ENCODE results near the gene FAHD2A. TPM values are rescaled to one million over a fixed set of nuclear protein-coding genes. Genes with fewer than 3 reads are reported as not detected.
"Not testable (repeated sequence)": the region's sequence is repeated elsewhere in the genome, so short reads cannot be mapped to it uniquely, and the experiment has no call there.

FAHD2A gene

DNA sequence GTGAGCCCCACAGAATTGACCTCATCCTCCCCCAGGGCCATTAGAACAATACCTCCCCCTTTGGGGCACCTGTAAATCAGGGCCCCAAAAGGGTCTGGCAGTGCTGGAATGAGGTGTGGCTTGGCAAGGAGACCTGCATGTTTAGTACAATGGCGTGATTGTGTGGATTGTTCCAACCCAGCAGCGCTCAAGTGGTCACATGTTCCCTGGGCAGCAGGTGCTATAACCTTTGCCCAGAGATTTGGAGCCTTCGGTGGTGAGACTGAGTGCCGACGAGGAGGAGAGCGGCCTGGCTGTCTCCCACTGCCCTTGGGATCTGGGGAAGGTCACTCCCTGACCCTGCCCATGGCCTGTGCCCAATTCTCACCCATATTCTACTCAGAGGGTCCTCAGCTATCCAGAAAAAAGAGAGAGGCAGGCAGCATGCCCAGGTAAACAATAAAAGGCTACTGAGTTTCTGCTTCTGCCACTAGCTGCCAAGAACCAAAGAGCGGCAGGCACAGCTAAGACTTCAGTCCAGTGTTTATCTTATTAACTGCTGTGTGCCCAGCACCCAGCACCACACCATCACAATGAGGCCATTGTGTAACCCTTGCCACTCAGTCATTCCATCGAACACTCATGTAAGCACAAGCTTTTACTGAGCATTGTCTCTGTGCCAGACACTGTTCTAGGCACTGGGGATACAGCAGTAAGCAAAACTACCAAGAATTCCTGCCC, 27.4 kb downstream of the FAHD2A start:
- not testable (repeated sequence) for H3K9ac ChIP-seq (ENCODE audit: low read depth, low read length); H3K36me3 ChIP-seq (ENCODE audit: insufficient read depth, low read length)

DNA sequence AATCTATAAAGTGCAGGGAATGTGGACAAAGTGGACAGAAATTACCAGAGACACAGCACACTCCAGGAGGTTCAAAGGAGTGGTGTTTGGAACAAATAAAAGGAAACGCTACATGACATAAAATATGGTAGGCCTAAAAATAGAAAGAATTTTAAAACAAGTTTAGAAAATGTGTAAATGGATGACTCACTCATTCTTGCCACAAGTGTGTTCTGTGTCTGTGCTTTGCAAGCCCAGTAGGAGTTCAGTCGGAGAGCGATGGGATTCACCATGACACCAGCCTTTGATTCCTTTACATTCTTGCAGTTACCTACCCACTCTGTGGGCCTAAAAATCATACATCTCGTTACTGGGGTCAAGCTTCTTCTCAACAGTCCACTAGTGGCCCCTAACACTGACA, 30.9 kb downstream of the FAHD2A start:
- not testable (repeated sequence) for H3K4me2 ChIP-seq (ENCODE audit: low read length); H3K9me3 ChIP-seq (replicated peaks; ENCODE audit: low read length); H3K27me3 ChIP-seq (ENCODE audit: control insufficient read depth, insufficient read depth, low read length); H3K4me1 ChIP-seq (ENCODE audit: control insufficient read depth, insufficient read depth, low read length); H3K4me3 ChIP-seq (ENCODE audit: low read length); H3K9ac ChIP-seq (ENCODE audit: low read depth, low read length); H3K36me3 ChIP-seq (ENCODE audit: insufficient read depth, low read length)

More for the DNA sequence above, 27.4 kb downstream of the FAHD2A start:
- H3K4me3 ChIP-seq (ENCODE audit: low read length); H3K27me3 ChIP-seq (ENCODE audit: control insufficient read depth, insufficient read depth, low read length); H3K9me3 ChIP-seq (replicated peaks; ENCODE audit: low read length); H3K4me1 ChIP-seq (ENCODE audit: control insufficient read depth, insufficient read depth, low read length); H3K4me2 ChIP-seq (ENCODE audit: low read length): not testable (repeated sequence)

- H3K4me3 ChIP-seq (ENCODE audit: low read length) = peak overlapping the region; percentile 32
- peak overlapping the region; percentile 75 for H3K9ac ChIP-seq (ENCODE audit: low read depth, low read length)
- not testable (repeated sequence) for H3K4me1 ChIP-seq (ENCODE audit: control insufficient read depth, insufficient read depth, low read length); H3K27me3 ChIP-seq (ENCODE audit: control insufficient read depth, insufficient read depth, low read length); H3K36me3 ChIP-seq (ENCODE audit: insufficient read depth, low read length); H3K9me3 ChIP-seq (replicated peaks; ENCODE audit: low read length)
- H3K4me2 ChIP-seq (ENCODE audit: low read length) = peak overlapping the region; percentile 32
Observed at GRCh38 chr2:95433973-95434372, 31.5 kb downstream of the FAHD2A start.

DNA sequence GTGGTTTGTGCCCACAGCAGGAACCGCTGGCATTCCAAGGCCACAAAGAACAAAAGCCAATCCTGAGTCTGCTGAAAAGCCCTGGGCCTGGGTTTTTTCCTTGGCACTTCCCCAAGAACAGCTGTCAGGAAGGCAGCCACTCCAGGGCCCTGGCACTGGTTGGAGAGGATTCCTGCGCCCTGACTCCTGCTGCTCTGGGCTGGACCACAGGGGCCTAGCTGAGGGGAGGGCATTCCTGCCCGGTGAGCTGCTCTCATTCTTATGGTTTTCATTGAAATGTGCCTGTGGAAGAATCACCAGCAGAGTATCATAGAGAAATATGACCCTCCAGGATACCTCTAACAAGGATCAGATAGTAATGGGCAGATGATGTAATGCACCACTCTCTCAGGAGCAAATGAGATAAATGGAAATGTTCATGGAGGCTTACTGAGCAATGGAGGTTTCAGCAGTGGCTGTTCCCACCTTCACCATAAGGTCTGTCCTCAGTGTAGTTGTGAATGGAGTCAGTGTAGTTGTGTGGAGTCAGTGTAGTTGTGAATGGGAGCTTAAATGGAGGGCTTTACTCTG, 32.1 kb downstream of the FAHD2A start:
- H3K9ac ChIP-seq (ENCODE audit: low read depth, low read length); H3K4me3 ChIP-seq (ENCODE audit: low read length); H3K36me3 ChIP-seq (ENCODE audit: insufficient read depth, low read length); H3K4me1 ChIP-seq (ENCODE audit: control insufficient read depth, insufficient read depth, low read length); H3K27me3 ChIP-seq (ENCODE audit: control insufficient read depth, insufficient read depth, low read length); H3K9me3 ChIP-seq (replicated peaks; ENCODE audit: low read length): not testable (repeated sequence)
- H3K4me2 ChIP-seq (ENCODE audit: low read length) = peak overlapping the region; percentile 40

DNA sequence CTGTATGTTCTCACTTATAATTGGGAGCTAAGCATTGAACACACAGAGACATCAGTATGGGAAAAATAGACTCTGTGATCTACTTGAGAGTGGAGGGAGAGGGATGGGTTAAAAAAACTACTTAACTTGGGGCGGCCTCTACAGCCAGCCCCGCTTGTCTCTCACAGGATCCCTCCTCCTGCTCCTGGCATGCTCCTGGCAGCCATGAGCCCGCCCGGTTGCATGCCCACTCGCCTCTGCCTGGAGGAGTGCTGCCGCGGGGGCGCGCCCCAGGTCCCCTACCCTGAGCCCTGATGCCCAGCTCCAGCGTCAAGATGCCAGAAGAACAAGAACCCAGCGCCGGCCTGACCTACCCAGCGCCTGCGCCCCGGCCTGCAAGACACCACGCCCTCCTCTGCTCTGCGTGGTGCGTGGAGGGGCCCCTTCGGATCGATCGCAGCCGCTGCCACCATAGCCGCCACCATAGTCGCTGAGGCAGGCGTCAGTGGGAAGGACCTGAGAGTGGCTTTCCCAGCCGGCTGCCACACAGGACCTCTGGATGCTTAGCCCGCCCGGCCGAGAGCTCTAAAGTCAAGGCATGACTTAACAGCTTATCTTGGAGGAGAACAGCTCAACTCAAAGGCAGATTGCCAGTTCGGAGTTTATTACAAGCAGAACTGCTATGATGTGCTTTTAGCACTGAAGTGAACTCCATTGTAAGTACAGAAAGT, 32.8 kb downstream of the FAHD2A start:
- not testable (repeated sequence) for H3K36me3 ChIP-seq (ENCODE audit: insufficient read depth, low read length); H3K27me3 ChIP-seq (ENCODE audit: control insufficient read depth, insufficient read depth, low read length); H3K9me3 ChIP-seq (replicated peaks; ENCODE audit: low read length); H3K4me2 ChIP-seq (ENCODE audit: low read length); H3K9ac ChIP-seq (ENCODE audit: low read depth, low read length); H3K4me1 ChIP-seq (ENCODE audit: control insufficient read depth, insufficient read depth, low read length); H3K4me3 ChIP-seq (ENCODE audit: low read length)

- not testable (repeated sequence) for H3K4me1 ChIP-seq (ENCODE audit: control insufficient read depth, insufficient read depth, low read length); H3K4me3 ChIP-seq (ENCODE audit: low read length)
Observed at GRCh38 chr2:95435872-95436209, 33.3 kb downstream of the FAHD2A start.

DNA sequence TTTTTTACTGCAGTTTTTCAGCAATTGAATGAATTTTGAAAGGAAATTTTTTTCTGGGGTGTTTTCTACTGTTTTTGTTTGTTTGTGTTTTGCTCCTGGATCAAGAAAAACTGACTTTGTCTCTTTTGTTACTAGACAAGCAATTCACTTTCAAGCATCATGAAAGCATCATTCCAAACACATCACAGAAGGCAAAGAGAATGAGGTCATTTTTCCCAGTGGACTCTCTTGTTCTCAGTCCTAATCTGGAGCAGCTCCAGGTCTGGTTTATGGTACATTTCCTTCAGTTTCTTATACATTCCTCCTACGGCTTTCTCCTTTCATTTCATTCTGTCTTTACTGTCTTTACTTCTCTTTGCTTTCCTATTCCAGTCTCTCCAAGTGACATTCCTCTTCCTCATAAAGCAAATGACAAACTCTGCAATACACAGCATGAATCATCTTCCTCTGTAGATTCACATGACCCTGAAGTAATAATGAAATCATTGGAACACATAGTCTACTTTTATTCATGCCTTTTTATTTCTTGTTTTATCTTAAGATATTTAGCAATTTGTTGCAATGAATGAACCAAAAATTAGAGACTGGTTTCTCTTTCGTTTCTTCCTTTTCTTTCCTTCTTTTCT, 40.1 kb downstream of the FAHD2A start:
- H3K27me3 ChIP-seq (ENCODE audit: control insufficient read depth, insufficient read depth, low read length); H3K9me3 ChIP-seq (replicated peaks; ENCODE audit: low read length); H3K4me3 ChIP-seq (ENCODE audit: low read length); H3K4me1 ChIP-seq (ENCODE audit: control insufficient read depth, insufficient read depth, low read length); H3K36me3 ChIP-seq (ENCODE audit: insufficient read depth, low read length); H3K4me2 ChIP-seq (ENCODE audit: low read length); H3K9ac ChIP-seq (ENCODE audit: low read depth, low read length): not testable (repeated sequence)

More at GRCh38 chr2:95435872-95436209, 33.3 kb downstream of the FAHD2A start:
- not testable (repeated sequence) for H3K9ac ChIP-seq (ENCODE audit: low read depth, low read length); H3K4me2 ChIP-seq (ENCODE audit: low read length); H3K36me3 ChIP-seq (ENCODE audit: insufficient read depth, low read length); H3K9me3 ChIP-seq (replicated peaks; ENCODE audit: low read length); H3K27me3 ChIP-seq (ENCODE audit: control insufficient read depth, insufficient read depth, low read length)

DNA sequence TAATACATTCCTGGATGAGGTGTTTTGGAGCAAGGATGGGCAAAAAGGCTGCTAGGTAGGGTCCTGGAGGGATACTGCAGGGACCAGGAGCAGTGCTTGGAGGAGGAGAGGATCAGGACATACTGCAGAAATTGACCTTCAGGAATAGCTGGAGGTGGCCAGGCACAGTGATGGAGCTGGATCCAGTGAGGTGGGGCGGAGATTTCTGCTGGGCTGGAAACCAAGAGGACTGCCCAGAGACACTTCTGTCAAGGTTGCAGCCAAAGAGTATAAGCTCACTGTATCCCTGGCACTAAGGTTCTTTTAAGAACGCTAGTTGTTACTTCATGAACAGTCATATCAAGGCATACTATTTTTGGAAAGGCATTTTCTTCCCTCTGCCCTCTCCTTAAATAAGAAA, 42.8 kb downstream of the FAHD2A start:
- not testable (repeated sequence) for H3K4me1 ChIP-seq (ENCODE audit: control insufficient read depth, insufficient read depth, low read length); H3K4me3 ChIP-seq (ENCODE audit: low read length); H3K4me2 ChIP-seq (ENCODE audit: low read length); H3K9ac ChIP-seq (ENCODE audit: low read depth, low read length); H3K9me3 ChIP-seq (replicated peaks; ENCODE audit: low read length); H3K27me3 ChIP-seq (ENCODE audit: control insufficient read depth, insufficient read depth, low read length); H3K36me3 ChIP-seq (ENCODE audit: insufficient read depth, low read length)

- H3K4me1 ChIP-seq (ENCODE audit: control insufficient read depth, insufficient read depth, low read length); H3K9me3 ChIP-seq (replicated peaks; ENCODE audit: low read length); H3K27me3 ChIP-seq (ENCODE audit: control insufficient read depth, insufficient read depth, low read length); H3K4me2 ChIP-seq (ENCODE audit: low read length); H3K36me3 ChIP-seq (ENCODE audit: insufficient read depth, low read length); H3K9ac ChIP-seq (ENCODE audit: low read depth, low read length); H3K4me3 ChIP-seq (ENCODE audit: low read length): not testable (repeated sequence)
Observed at GRCh38 chr2:95463292-95463691, 60.8 kb downstream of the FAHD2A start.

Small RNAs within 50 kb of the gene (small RNA-seq; reads per million reads assigned to genes)
- not detected for gene AC133104.2

Measured in skeletal muscle satellite cell (primary cell).